Measurements from ENCODE around the gene MOBP.
"Not testable (repeated sequence)": the region's sequence is repeated elsewhere in the genome, so short reads cannot be mapped to it uniquely, and the experiment has no call there.

Gene MOBP

GRCh38 chr3:39453134-39453533 lies 14.3 kb upstream of the MOBP start:
- no peak for DNase-seq

DNA sequence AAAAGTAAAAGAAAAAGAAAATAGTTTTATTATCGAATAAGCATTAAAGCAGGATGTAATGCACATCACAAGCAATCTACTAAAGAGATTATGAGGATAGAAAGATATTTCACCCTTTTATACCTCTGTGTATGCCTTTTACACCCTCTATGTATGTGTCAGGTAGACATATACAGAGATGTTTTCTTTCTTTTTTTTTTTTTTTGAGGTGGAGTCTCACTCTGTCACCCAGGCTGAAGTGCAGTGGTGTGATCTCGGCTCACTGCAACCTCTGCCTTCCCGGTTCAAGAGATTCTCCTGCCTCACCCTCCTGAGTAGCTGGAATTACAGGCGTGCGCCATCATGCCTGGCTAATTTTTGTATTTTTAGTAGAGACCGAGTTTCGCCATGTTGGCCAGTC lies 13.6 kb upstream of the MOBP start:
- not testable (repeated sequence) for DNase-seq

- no peak for DNase-seq
Observed at GRCh38 chr3:39454591-39455217, 12.8 kb upstream of the MOBP start.

- DNase-seq = no peak
Observed at GRCh38 chr3:39456159-39456558, 11.3 kb upstream of the MOBP start.

DNA sequence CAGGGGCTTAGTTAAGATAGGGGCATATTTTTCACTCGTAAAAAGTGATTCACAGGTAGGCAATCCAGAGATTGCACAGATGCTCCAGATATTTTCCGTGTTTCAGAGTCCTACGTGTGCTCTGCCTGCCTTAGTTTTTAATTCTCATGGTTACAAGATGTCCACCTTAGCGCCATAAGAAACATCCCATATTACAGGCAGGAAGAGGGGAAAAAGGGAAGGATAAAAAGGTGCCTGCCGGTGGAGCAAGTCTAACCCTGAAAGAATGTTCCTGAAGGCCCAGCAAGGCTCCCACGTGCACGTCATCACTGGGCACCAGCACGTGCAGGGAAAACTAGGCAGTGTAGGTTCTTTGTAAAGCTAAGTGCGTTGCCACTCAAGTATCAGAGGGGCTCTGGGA lies 10.1 kb upstream of the MOBP start:
- DNase-seq = no peak

GRCh38 chr3:39458579-39458978 lies 8.9 kb upstream of the MOBP start:
- DNase-seq = not testable (repeated sequence)

- DNase-seq = no peak
Observed at GRCh38 chr3:39460677-39461076, 6.8 kb upstream of the MOBP start.

GRCh38 chr3:39463269-39463668 lies 4.2 kb upstream of the MOBP start:
- no peak for DNase-seq

GRCh38 chr3:39466988-39467387 lies 492 bp upstream of the MOBP start:
- no peak for DNase-seq

DNA sequence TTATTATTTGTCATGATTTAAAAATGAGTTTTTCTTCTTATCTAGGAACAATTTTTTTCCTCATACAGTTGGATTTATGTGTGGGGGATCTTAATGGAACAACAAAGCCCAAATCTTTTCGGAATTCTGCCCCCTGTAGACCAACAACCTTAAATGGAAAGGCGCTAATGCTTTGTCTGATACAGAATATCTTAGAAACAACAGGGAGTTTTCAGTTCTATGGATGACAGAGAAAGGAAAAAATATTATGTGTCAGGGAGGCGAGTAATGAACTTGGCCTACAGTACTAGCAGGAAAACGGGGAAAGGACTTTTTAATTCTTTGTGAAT lies 592 bp downstream of the MOBP start:
- DNase-seq = no peak

DNA sequence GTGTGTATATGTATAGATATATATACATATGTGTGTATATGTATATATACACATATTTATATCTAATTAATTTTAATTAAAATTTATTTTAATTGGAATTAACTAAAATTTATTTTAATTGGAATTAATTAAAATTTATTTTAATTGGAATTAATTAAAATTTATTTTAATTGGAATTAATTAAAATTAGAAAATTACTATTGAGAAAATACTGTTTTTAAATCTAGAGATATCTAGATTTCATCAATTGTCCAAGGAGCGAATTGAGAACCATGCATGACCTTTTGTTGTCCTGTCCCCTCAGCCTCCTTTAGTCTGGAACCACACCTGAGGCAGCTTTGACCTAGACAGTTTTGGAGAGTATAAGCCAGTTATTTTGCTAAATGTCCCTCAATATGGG lies 1.8 kb downstream of the MOBP start:
- DNase-seq = no peak

DNA sequence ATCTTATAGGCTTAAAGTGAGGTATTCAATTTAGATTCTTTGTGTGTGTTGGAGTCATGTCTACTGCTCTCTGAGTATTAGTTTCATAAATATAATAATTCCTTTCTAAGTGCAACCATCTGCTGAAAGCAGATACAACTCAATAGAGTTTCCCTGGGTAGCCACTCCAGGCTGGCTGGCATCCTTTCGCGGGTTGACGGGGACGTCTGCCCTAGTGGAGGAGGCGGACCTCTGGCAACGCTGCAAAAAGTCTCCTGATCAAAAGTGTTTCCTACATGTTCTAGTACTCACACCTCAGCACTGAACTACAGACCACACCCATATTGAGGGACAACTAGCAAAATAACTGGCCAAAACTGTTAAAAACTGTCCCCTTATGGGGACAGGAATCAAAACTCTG lies 2.5 kb downstream of the MOBP start:
- DNase-seq = no peak

GRCh38 chr3:39471652-39472051 lies 4.2 kb downstream of the MOBP start:
- no peak for DNase-seq

GRCh38 chr3:39473452-39474125 lies 6.1 kb downstream of the MOBP start:
- DNase-seq = no peak

GRCh38 chr3:39474126-39474515 lies 6.6 kb downstream of the MOBP start:
- no peak for DNase-seq

- no peak for DNase-seq
Observed at GRCh38 chr3:39476783-39477182, 9.3 kb downstream of the MOBP start.

DNA sequence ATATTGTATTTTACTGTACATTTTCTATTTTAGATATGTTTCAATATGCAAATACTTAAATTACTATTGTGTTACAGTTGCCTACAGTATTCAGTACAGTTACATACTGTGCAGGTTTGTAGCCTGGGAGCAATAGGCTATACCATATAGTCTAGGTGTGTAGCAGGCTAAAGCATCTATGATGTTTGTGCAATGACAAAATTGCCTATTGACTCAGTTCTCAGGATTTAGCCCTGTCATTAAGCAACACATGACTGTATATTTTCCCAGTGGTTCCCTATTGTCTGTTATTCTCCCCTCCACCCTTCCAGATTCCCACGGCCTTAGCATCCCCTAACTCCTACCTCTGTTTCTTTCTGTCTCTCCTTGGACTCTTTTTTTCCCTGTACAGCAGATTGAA lies 10.7 kb downstream of the MOBP start:
- no peak for DNase-seq

- no peak for DNase-seq
Observed at GRCh38 chr3:39479701-39480414, 12.4 kb downstream of the MOBP start.

- DNase-seq = no peak
Observed at GRCh38 chr3:39485547-39485946, 18.1 kb downstream of the MOBP start.

- DNase-seq = no peak
Observed at GRCh38 chr3:39491014-39491413, 23.5 kb downstream of the MOBP start.

GRCh38 chr3:39491733-39492350 lies 24.4 kb downstream of the MOBP start:
- no peak for DNase-seq

GRCh38 chr3:39494781-39495180 lies 27.3 kb downstream of the MOBP start:
- no peak for DNase-seq

DNA sequence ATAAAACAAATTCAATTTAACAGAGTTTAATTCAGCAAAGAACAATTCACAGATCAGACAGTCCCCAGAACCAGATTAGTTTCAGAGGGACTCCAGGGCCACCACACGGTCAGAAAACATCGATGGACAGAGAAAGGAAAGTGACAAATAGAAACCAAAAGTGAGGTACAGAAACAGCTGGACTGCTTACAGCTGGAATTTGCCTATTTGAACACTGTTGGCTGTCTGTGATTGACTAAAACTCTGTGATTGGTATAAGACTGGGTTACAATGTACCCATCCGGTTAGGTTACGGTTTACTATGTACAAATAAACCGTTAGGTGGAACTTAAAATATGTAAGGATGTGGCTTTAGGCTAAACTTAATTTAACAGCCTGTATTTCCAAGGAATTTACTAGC lies 30.3 kb downstream of the MOBP start:
- no peak for DNase-seq

GRCh38 chr3:39499651-39500273 lies 32.3 kb downstream of the MOBP start:
- DNase-seq = no peak

All from CD4-positive, alpha-beta T cell treated with Interleukin-6 for 4 hours (primary cell).